NCI-H1694 (cell line): Measurements from ENCODE around the gene ANKS4B.
"Not testable (repeated sequence)": the region's sequence is repeated elsewhere in the genome, so short reads cannot be mapped to it uniquely, and the experiment has no call there.

Experiments used
- DNase-seq: peaks from one replicate; lab custom pipeline; 2025; lab: John Stamatoyannopoulos, UW

The ANKS4B gene

GRCh38 chr16:21233521-21234150 is at the start of gene ANKS4B:
Gene ANKS4B (plus strand): TSS chr16:21233699. CDS start chr16:21233738, 39 bp downstream.
- no peak for DNase-seq

GRCh38 chr16:21183995-21184394 is 49.5 kb upstream of the ANKS4B start:
- DNase-seq: no peak

GRCh38 chr16:21184834-21185233 is 48.7 kb upstream of the ANKS4B start:
- DNase-seq: no peak

- DNase-seq: no peak
These were observed 47.7 kb upstream of the ANKS4B start for GRCh38 chr16:21185659-21186325.

- DNase-seq: no peak
These were observed 47.2 kb upstream of the ANKS4B start for GRCh38 chr16:21186326-21186691.

- no peak for DNase-seq
These were observed 44.2 kb upstream of the ANKS4B start for GRCh38 chr16:21189311-21189710.

- no peak for DNase-seq
These were observed 43.5 kb upstream of the ANKS4B start for GRCh38 chr16:21190013-21190412.

GRCh38 chr16:21190599-21190998 is 42.9 kb upstream of the ANKS4B start:
- DNase-seq: no peak

- no peak for DNase-seq
These were observed 40.5 kb upstream of the ANKS4B start for GRCh38 chr16:21192991-21193390.

- DNase-seq: no peak
These were observed 38.7 kb upstream of the ANKS4B start for GRCh38 chr16:21194771-21195301.

GRCh38 chr16:21195330-21195729 is 38.2 kb upstream of the ANKS4B start:
- not testable (repeated sequence) for DNase-seq

GRCh38 chr16:21197112-21197511 is 36.4 kb upstream of the ANKS4B start:
- DNase-seq: no peak

GRCh38 chr16:21197621-21198020 is 35.9 kb upstream of the ANKS4B start:
- no peak for DNase-seq

- DNase-seq: no peak
These were observed 33.8 kb upstream of the ANKS4B start for GRCh38 chr16:21199607-21200218.

GRCh38 chr16:21203155-21203797 is 30.2 kb upstream of the ANKS4B start:
- DNase-seq: no peak

GRCh38 chr16:21205303-21205702 is 28.2 kb upstream of the ANKS4B start:
- no peak for DNase-seq

GRCh38 chr16:21206550-21206949 is 26.9 kb upstream of the ANKS4B start:
- DNase-seq: no peak

GRCh38 chr16:21208446-21209230 is 24.9 kb upstream of the ANKS4B start:
- DNase-seq: no peak

- DNase-seq: no peak
These were observed 22.0 kb upstream of the ANKS4B start, which contains the start of gene ZP2 for GRCh38 chr16:21211486-21211885. Gene ZP2 (minus strand): TSS chr16:21211574. CDS start chr16:21211547, 27 bp downstream.

GRCh38 chr16:21214086-21214485 is 19.4 kb upstream of the ANKS4B start:
- DNase-seq: no peak

GRCh38 chr16:21217121-21217520 is 16.4 kb upstream of the ANKS4B start:
- DNase-seq: no peak

GRCh38 chr16:21218153-21218552 is 15.3 kb upstream of the ANKS4B start:
- DNase-seq: no peak
